HepG2 (cell line): Measurements from ENCODE around the gene TMEM132D.

ENCODE experiments used
- HCFC1 ChIP-seq: fragments of 150-350 bp; IDR thresholded peaks from 2 replicates; pipeline ENCODE4 v1.6.1; 2014; ENCODE audit warnings: low read depth, low read length
- HDAC2 ChIP-seq: sonication (generic); formaldehyde crosslinking; IDR thresholded peaks from 2 replicates; pipeline ENCODE4 v1.4.0; 2020; ENCODE audit warnings: missing genetic modification reagents
- JUN ChIP-seq: sonication (generic); formaldehyde crosslinking; IDR thresholded peaks from 2 replicates; pipeline ENCODE4 v1.4.0; 2020; ENCODE audit warnings: mild to moderate bottlenecking, missing genetic modification reagents
- MXI1 ChIP-seq: IDR thresholded peaks from 3 replicates; pipeline ENCODE4 v1.6.1; 2012; ENCODE audit warnings: low read depth, low read length, inconsistent platforms, borderline replicate concordance
- SPEN ChIP-seq: sonication (generic); formaldehyde crosslinking; IDR thresholded peaks from 2 replicates; pipeline ENCODE4 v1.5.1; 2020; ENCODE audit warnings: low read depth, mild to moderate bottlenecking, missing genetic modification reagents

DNA sequence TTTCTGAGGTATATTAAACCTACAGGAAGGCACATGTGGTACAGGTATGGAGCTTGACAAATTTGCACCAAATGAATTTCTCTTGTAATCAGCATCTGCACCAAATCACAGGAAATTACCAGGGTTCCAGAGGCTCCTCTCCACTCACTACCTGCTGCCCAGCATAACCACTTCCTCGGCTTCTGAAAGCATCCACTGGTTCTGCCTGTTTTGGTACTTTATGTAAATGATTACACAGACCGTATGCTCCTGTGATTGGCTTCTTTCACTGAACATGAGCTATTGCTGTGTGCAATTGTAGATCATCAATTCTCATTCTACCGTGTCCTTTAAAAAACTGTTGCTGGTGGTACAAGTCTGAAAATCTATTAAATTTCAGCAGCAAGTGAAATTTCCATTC is 522.1 kb downstream of the TMEM132D start:
- TF ChIP-seq HDAC2 (CRISPR knock-in tag) (no peak), SPEN (CRISPR knock-in tag) (no peak), JUN (CRISPR knock-in tag) (no peak), HCFC1 (no peak), MXI1 (no peak)
